ENCODE results near the gene SIRT4. TPM values are rescaled to one million over a fixed set of nuclear protein-coding genes. Genes with fewer than 3 reads are reported as not detected.

The SIRT4 gene
- total and polyA plus RNA-seq, 2 of the 13 experiments (the other 11 are each of a cell fraction or from before 2014, with no cell fraction given): 3.4 to 5.8 TPM

DNA sequence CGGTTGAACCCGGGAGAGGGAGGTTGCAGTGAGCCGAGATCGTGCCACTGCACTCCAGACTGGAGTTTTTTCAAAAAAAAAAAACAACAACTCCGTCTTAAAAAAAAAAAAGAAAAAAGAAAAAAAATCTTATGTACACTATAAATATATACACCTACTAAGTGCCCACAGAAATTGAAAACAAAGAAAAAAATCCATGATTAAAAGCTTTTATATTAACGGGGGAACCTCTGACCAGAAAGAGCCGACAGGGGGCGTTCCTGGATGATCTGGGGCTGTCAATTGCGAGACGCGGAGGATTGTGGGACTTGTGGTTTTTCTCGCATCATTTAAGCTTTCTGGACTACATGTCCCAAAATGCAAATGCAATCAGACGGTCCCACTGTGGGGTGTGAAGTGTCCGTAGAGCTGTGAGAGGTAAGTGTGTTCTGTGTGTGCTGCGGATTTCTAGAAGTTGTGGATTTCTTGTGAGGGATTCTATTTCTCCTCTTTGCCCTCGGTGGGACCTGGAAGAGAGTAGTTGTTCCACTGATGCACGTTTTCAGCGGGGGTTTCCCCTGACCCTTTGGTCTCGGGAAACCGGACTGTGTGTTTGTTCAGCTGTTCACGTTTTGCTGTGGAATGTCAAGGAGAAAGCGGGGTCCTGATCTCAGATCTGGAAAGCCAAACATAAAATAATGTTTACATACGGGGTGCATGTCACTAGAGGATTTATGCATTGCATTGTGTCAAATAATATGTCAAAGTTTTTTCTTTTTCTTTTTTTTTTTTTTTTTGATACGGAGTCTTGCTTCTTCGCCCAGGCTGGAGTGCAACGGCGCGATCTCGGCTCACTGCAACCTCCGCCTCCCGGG lies at the start of gene SIRT4 (continued):
- TF ChIP-seq ZNF567 (CRISPR knock-in tag; IDR thresholded peaks at IDR 0.05; ENCODE audit: borderline replicate concordance) (no peak), ZNF24 (IDR thresholded peaks at IDR 0.05) (no peak), FOSL2 (CRISPR knock-in tag; IDR thresholded peaks at IDR 0.05) (peak; percentile 40; the same call in 1 of the 2 replicates), TRIM24 (CRISPR knock-in tag; IDR thresholded peaks at IDR 0.05) (no peak), POLR2AphosphoS5 (IDR thresholded peaks at IDR 0.05; ENCODE audit: low read depth, low read length) (peak; percentile 75), FOXJ3 (CRISPR knock-in tag; IDR thresholded peaks at IDR 0.05; ENCODE audit: borderline replicate concordance) (no peak), TEAD2 (CRISPR knock-in tag; IDR thresholded peaks at IDR 0.05) (no peak), POLR2G (IDR thresholded peaks at IDR 0.05; ENCODE audit: low read depth, low read length) (0 out of 2 replicates have a peak, but pooled peaks have one; percentile 36), DMAP1 (CRISPR knock-in tag; IDR thresholded peaks at IDR 0.05) (0 out of 2 replicates have a peak, but pooled peaks have one; percentile 48), CBX5 (CRISPR knock-in tag; IDR thresholded peaks at IDR 0.05; ENCODE audit: borderline replicate concordance) (0 out of 2 replicates have a peak, but pooled peaks have one; percentile 63), ZNF83 (CRISPR knock-in tag; IDR thresholded peaks at IDR 0.05; ENCODE audit: borderline replicate concordance) (no peak), KDM4B (CRISPR knock-in tag; IDR thresholded peaks at IDR 0.05) (no peak), FOXK2 (IDR thresholded peaks at IDR 0.05) (peak; percentile 94), ARNTL (CRISPR knock-in tag; IDR thresholded peaks at IDR 0.05) (0 out of 2 replicates have a peak, but pooled peaks have one; percentile 66), SOX13 (IDR thresholded peaks at IDR 0.05) (0 out of 2 replicates have a peak, but pooled peaks have one; percentile 28), SOX13 (CRISPR knock-in tag; conservative IDR thresholded peaks at IDR 0.05 in 1 of 2, IDR thresholded peaks at IDR 0.05 in 1 of 2) (peak in 1 of 2 experiments; percentile 36; a peak in 1 of 4 replicates), ZNF136 (CRISPR knock-in tag; IDR thresholded peaks at IDR 0.05; ENCODE audit: low read depth) (no peak), ZSCAN29 (CRISPR knock-in tag; conservative IDR thresholded peaks at IDR 0.05) (0 out of 2 replicates have a peak, but pooled peaks have one; percentile 25), TOPORS (CRISPR knock-in tag; IDR thresholded peaks at IDR 0.05) (no peak), ATF1 (CRISPR knock-in tag; IDR thresholded peaks at IDR 0.05) (peak; percentile 79), NR3C1 (CRISPR knock-in tag; IDR thresholded peaks at IDR 0.05) (no peak), NR2F2 (IDR thresholded peaks at IDR 0.05; ENCODE audit: borderline replicate concordance, low read depth) (0 out of 2 replicates have a peak, but pooled peaks have one; percentile 44), ZNF552 (CRISPR knock-in tag; IDR thresholded peaks at IDR 0.05; ENCODE audit: borderline replicate concordance) (no peak), ZNF337 (CRISPR knock-in tag; IDR thresholded peaks at IDR 0.05; ENCODE audit: borderline replicate concordance, low read depth) (no peak)
- TF ChIP-seq, protein P1, sequence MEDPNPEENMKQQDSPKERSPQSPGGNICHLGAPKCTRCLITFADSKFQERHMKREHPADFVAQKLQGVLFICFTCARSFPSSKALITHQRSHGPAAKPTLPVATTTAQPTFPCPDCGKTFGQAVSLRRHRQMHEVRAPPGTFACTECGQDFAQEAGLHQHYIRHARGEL (CRISPR knock-in tag; IDR thresholded peaks at IDR 0.05): no peak
- TF ChIP-seq, protein P2, sequence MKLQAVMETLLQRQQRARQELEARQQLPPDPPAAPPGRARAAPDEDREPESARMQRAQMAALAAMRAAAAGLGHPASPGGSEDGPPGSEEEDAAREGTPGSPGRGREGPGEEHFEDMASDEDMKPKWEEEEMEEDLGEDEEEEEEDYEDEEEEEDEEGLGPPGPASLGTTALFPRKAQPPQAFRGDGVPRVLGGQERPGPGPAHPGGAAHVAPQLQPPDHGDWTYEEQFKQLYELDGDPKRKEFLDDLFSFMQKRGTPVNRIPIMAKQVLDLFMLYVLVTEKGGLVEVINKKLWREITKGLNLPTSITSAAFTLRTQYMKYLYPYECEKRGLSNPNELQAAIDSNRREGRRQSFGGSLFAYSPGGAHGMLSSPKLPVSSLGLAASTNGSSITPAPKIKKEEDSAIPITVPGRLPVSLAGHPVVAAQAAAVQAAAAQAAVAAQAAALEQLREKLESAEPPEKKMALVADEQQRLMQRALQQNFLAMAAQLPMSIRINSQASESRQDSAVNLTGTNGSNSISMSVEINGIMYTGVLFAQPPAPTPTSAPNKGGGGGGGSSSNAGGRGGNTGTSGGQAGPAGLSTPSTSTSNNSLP (IDR thresholded peaks at IDR 0.05; ENCODE audit: low read depth, low read length): peak; percentile 93
- TF ChIP-seq, protein P3, sequence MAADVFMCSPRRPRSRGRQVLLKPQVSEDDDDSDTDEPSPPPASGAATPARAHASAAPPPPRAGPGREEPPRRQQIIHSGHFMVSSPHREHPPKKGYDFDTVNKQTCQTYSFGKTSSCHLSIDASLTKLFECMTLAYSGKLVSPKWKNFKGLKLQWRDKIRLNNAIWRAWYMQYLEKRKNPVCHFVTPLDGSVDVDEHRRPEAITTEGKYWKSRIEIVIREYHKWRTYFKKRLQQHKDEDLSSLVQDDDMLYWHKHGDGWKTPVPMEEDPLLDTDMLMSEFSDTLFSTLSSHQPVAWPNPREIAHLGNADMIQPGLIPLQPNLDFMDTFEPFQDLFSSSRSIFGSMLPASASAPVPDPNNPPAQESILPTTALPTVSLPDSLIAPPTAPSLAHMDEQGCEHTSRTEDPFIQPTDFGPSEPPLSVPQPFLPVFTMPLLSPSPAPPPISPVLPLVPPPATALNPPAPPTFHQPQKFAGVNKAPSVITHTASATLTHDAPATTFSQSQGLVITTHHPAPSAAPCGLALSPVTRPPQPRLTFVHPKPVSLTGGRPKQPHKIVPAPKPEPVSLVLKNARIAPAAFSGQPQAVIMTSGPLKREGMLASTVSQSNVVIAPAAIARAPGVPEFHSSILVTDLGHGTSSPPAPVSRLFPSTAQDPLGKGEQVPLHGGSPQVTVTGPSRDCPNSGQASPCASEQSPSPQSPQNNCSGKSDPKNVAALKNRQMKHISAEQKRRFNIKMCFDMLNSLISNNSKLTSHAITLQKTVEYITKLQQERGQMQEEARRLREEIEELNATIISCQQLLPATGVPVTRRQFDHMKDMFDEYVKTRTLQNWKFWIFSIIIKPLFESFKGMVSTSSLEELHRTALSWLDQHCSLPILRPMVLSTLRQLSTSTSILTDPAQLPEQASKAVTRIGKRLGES (CRISPR knock-in tag; IDR thresholded peaks at IDR 0.05; ENCODE audit: borderline replicate concordance): no peak

Data from HepG2 (cell line).